Caki2 (cell line): ENCODE results near the gene MFNG. TPM values are rescaled to one million over a fixed set of nuclear protein-coding genes. Genes with fewer than 3 reads are reported as not detected.

Source experiments
- DNase-seq: peaks from one replicate; pipeline ENCODE4 v3.0.0-alpha.2; 2015; ENCODE audit warnings: low read depth
- in situ Hi-C: cut with HindIII; loops from 2 replicates; pipeline ENCODE4 v1.10.0; 2016; ENCODE audit warnings: low sequenced_read_pairs, low pct_unique_long_range_greater_than_20kb, mixed read lengths
- total RNA-seq: library from RNA; depleted of rRNA; stranded (reverse); fragments of >200 nt; shearing (Covaris generic); gene quantifications from 2 replicates; pipeline ENCODE4 v1.2.3, GENCODE V29; 2014; ENCODE audit warnings: low replicate concordance

The MFNG gene
- total RNA-seq, 1 experiment from 2014 or later = 0.54 TPM

DNA sequence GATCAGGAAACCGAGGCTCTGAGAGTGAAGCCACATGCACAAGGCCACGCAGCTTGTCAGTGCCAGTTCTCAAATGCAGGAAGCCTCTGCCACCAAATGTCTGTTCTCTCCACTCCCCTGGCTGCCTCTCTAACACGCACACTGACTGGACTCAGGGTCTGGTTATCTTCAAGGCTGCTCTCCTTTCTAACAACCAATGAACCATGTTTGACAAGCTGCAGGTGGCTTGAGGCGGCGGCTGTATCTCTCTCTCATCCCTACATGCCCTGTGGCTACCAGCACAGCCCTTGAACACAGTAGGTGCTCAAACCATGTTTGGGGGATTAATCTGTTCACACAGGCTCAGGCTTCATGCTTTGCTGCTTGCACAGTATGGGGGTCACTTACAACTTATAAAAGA is 23.7 kb downstream of the MFNG start:
- no peak for DNase-seq
- in situ Hi-C loops = no loop called here

DNA sequence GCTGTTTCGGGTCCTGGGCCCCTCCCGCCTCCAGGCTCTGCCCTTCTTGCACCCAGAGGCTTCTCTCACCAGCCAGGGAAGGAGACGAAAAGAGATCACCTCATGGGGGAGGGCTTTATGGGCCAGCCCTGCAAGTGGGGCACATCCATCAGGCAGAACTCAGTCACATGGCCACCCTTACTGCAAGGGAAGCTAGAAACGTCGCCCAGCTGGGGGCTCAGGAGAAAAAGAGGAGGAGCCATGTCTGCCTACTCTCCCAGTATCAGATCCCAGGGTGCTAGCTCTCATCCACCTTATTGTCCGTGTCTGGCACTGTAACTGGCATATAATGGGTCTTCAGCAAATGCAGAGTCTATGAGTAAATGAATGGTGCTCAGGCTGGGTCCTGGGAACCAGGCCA is 24.2 kb downstream of the MFNG start:
- no peak for DNase-seq
- in situ Hi-C loops = no loop called here

DNA sequence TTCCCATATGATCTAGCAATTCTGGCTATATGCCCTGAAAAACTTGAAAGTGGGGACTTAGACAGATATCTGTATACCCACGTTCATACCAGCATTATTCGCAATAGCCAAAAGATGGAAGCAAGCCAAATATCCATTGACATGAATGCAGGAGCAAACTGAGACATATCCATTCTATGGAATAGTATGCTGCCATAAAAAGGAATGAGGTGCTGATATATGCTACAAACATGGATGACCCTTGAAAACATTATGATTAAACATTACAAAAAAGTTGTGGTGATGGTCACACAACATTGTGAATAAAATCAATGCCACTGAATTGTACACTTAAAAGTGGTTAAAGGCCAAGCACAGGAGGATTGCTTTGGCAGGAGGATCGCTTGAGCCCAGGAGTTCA is 25.5 kb downstream of the MFNG start:
- in situ Hi-C loops = no loop called here
- no peak for DNase-seq

DNA sequence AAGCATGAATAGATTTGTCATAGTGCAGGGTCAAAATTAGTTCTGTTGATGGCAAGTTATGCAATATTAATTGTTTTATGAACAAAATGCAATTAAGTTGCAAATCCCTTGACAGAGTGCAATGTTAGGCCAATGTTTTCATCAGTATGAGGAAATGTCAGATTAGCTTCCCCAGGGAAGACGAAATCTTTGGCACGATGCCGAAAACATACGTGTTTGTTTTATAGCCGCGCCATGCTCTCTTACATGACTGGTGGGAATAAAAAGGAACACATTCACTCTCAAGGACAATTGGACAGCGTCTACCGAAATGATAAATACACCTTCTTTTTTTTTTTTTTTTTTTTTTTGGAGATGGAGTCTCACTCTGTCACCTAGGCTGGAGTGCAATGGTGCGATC is 27.0 kb downstream of the MFNG start:
- DNase-seq = no peak
- in situ Hi-C loops = no loop called here

DNA sequence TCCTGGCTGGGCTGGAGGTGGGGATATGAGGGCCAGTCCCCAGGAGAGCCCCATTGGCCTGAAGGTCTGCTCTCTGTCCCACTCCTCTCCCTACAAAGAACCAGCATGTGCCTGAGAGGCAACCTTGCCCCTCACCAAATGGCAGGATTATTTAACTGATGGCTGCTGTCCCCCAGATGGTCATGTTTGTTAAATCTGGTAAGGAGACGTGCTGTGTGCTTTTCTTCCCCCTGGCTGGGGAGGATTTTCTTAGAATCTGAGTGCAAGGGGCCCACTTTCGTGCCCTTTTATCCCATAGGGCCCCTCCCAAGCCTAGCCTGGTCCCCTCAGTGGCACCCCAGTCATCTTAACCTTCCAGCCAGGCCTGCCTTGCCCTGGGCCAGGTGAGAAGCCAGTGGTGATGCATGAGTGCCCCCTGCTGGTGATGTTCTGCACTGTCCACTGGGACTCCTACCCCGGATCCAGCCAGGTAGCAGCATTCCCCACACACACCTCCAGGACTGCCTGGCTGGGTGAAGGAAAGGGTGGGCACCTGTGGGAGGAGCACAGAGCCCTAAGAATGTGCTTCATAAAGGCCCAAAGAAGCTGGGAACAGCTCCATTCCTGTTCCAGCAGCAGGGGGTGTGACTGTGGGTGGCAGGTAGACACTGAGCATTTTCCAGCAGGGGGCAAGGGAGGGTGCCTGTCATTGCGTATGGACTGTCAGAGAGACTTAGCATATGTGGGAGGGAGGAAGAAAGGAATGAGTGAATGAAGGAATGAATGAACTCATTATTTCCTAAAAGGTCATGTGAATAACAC is 28.9 kb downstream of the MFNG start:
- in situ Hi-C loops = no loop called here
- peak; percentile 74 for DNase-seq

DNA sequence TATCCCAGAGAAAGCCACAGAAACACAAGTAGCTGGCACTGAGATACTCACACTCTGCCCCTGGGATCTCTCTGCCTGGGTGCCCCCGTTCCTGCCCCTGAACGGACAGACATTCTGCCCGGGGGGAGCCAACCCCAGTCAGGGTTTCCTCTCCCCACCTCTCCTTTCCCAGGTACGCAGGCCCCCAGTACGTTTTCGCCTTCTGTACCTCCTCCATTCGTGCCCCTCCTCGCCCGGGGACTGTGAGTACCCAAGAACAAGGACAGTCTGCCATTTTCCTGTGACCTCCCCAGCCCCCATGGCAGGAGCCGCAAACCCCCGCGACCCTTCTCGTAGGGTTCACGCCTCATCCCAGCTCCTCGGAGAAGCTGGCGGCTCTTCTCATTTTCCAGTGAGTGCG is 29.8 kb downstream of the MFNG start:
- DNase-seq = no peak
- in situ Hi-C loops = no loop called here

DNA sequence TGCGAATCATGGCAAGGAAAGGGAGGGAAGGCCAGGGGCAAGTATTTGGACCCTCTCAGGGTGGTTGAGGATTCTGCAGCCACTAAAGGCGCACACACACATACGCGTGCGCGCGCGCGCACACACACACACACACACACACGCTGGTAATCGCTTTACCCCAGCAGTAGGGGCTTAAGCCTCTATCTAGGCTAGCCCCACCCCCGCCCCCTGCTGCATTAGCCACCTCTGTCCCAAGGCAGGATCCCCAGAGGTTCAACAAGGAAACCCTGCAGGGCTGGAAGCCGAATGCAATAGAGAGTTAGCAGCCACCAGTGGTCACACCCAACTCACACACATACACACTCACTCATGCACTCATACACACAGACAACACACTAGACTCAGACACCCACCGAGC is 30.3 kb downstream of the MFNG start:
- peak; percentile 28 for DNase-seq
- in situ Hi-C loops = no loop called here

DNA sequence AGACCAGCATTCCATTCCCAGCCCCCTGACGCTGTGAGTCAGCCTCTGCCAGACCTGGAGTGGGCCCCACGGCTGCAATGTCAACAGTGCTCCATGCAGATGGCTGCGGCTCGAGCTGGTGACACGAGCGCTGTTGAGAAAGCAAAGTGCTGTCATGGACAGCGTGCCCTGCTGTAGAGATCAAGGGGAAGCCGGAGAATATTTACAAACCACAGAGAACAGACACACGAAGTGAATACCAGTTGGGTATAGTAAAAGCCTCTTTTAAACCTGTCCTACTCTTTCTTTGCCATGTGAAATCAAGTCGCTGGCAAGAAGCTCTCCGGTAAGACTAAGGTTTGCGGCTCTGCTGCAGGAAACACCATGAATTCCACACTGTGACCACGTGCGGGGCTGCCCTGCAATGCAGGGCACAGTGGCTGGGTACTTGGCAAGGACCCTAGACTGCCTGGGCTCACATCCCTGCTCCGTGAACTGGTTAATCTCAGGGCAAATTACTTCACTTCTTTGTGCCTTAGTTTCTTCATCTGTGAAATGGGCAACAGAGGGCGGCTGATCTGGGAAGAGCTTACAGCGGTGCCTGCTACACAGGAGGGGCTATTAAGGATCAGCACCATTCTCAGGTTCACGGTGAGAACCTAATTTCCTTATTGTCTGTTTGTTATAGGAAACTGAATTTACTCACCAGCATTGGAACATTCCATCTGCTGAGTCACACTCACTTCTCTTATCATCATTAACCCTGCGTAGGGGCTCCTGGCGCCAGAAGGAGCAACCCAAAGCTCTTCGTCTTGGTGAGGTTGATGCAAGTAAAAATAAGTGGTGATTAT is 31.1 kb downstream of the MFNG start:
- in situ Hi-C loops = no loop called here
- peak; percentile 88 for DNase-seq

DNA sequence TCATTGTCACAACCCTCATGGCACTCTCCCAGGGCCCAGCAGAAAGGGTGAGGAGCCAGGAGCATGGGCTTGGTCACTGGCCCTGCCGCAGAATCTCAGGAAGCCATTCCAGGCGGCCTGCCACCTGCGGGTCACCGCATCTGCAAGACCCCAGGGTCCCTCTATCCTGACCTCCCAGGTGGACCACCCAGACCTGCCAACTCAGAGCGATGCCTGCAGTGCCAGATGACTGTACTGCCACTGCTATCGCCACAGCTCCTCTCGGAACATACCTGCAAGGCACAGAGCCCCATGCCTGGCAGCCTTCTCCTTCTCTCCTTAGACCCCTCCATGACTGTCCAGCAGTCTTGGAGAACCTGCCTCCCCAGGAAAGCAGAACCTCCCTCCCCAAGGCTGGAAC is 32.5 kb downstream of the MFNG start:
- no peak for DNase-seq
- in situ Hi-C loops = no loop called here

DNA sequence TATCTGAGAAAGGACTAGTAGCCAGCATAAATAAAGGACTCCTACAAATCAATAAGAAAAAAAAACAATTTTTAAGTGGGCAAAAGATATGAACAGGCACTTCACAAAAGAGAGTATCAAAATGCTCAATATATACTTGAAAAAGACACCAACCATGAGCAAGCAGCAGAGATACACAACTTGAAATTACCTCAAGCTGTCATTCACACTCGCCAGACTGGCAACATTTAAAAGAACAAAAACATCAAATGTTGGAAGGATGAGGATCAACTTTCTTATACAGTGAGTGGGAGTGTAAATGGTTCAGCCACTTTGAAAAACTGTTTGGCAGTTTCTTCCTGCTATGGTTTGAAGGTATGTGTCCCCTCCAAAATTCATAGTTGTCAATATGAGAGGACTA is 35.0 kb downstream of the MFNG start:
- in situ Hi-C loops = no loop called here
- DNase-seq = no peak

DNA sequence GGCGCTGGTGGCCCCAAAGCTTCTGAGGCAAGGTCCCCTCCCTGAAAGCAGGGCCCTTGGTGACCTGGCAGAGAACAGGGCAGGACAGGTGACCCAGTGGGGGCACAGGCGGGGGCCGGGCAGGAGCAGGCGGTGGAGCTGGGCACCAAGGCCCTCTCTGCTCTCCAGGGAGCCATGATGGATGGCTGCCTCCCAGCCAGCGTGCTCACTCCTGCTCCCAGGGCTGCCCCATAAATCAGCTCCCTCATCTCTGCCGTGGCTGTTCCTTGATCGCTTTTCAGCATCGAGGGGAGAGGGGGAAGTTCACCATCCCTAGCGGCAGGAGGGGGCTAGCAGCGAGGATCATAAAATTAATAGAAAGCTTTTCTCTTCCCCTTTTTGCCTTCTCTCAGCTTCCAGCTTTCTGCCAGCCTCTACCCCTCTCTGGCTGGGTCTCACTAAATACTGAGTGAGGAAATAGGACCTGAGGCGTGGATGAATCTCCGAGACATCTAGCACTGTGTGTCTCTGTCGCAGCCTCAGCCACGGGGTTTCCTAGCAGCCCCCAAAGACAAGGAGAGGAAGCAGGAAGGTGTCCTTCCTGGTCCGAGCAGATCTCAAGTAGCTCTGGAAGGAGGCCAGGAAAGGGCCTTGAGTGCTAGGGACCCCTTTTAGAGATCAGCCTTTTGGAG is 36.7 kb downstream of the MFNG start:
- in situ Hi-C loops = no loop called here
- no peak for DNase-seq

DNA sequence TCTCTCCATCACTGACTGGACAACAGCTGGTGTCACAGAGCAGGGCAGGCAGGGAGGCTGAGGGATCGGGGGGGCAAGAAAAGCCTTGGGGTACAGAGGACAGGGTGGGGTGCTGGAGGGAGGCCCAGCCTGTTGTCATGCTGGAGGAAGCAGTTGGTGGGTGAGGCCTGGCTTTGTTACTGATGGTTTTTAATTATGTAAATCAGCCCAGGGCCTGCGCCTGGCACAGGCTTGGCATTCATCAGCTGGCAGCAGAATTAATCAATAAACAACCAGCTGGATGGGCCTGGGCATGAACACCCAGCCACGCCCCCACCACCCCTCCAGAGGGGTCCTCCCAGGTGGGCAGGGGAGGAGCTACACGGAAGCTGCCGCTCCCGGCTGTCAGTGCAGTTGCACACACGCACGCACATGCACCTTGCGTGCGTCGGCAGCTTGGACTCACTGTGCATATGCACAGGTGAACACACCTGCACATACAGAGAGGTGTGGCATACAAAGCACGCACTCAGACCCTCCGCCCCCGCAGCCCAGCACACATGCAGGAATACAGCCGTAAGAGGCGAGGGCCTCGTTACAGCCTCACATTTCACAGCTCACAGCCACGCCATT is 37.6 kb downstream of the MFNG start:
- in situ Hi-C loops = no loop called here
- no peak for DNase-seq

DNA sequence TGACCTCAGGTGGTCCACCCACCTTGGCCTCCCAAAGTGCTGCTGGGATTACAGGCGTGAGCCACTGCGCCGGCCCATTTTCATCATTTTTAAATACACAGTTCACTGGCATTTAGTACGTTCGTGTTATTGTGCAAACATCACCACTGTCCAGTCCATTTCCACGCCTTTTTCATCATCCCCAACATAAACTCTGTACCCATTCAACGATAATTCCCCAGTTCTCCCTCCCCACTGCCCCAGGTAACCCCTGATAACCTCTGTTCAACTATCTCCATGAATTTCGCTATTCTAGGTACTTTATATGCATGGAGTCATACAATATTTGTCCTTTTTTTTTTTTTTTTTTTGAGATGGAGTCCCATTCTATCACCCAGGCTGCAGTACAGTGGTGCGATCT is 40.7 kb downstream of the MFNG start:
- no peak for DNase-seq
- in situ Hi-C loops = no loop called here

DNA sequence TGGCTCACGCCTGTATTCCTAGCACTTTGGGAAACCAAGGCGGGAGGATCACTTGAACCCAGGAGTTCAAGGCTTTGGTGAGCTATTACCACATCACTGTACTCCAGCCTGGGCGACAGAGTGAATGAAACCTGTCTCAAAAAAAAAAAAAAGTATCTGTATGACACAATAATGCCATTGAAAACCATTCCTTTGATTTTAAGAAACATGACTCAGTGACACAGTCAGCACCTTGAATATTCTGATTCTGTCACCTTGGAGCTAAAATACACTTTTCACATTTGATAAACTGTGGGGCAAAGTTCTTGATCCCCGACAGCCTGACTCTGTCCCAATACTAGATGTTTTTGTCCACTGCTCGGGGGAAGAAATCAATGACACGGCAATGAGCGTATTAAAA is 42.2 kb downstream of the MFNG start:
- DNase-seq = no peak
- in situ Hi-C loops = no loop called here

DNA sequence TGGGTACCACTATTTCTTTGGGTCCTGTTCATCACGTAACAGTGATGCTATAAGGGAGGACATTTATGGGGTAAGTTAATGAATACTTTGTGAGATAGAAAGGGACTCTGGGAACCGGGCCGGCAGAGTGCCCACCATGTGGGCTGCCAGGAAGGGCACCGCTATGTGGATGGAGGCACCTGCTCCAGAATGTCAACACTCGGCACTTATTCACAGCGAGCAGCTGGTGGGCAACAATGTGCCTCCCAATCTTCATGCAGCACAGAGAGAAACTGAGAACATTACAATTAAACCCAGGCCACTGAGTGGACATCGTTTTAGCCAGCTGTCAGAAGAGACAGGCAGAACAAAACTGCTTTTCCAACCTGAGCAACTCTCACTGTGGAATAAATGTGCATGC is 43.1 kb downstream of the MFNG start:
- no peak for DNase-seq
- in situ Hi-C loops = no loop called here

DNA sequence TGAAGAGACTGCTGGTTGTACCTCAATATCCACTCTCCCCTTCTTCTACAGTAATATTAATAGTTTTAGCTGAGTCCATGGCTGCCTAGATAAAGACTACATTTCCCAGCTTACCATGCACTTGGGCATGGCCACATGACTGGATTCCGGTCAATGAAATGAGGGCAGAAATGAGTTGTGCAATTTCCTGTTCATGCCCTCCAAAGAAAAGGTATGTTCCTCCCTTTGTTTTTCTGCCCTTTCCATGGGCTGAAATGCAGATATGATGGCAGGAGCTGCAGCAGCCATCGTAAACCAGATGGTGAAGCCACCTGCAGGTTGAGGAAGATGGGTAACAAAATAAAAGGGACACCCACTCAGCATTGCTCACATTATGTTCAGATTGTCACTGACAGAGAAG is 43.6 kb downstream of the MFNG start:
- peak; percentile 31 for DNase-seq
- in situ Hi-C loops = no loop called here

DNA sequence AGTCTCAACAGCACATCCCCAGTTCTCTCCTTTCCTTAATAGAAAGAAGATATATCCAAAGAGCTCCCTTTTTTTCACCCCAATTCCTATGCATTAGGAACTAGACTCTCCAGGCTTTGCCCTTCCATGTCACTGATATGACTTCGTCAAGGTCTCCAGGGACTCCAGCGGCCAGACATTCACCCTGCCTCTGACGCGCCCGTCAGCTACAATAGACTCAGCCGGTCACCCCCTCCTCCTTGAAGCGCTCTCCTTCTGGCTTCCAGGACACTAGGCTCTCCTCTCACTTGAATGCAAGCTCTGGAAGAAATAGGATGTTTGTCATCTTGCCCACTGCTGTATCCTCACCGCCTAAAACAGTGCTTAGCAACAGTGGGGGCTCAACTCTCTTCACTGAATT is 44.0 kb downstream of the MFNG start:
- in situ Hi-C loops = no loop called here
- DNase-seq = no peak

DNA sequence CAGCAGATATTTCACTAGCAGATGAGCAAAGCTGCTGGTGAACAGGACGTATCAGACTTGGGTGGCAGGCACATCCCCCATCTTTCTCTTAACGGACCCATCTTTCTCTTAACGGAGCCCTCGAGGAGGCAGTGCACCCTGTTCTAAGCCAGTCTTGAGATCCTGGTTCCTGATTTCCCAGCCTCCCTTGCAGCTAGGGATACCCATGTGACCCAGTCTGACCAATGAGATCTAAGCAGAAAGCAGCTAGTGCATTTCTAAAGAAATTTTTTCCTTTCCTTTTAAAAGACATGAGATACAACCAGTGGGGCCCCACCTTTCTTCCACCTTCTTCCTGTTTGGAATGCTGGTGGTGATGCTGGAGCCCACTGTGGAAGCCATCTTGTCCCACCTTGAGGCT is 45.3 kb downstream of the MFNG start:
- in situ Hi-C loops = no loop called here
- DNase-seq = no peak

DNA sequence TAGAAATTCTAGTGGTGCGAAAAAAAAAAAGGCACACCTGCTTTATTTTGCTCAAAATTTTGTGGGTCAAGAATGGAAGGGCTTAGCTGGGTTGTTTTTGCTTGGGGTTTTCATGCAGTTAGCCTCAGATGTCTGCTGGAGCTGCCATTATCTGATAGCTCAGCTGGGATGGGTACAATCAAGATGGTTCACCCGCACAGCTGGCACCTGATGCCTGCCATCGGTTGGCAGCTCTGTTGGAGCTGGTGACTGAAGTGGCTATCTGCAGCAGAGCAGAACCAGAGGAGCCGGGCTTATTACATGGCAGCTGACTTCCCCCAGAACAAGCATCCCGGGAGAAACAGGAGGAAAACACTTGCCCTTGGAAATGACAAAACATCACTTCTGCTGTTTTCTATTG is 46.8 kb downstream of the MFNG start:
- in situ Hi-C loops = no loop called here
- no peak for DNase-seq
